HG03095 (cell line): ENCODE data around the gene PIP4K2C.
A peak's percentile ranks its signal among the peaks of the same experiment; 100 is the strongest.
"Not testable (repeated sequence)": the region's sequence is repeated elsewhere in the genome, so short reads cannot be mapped to it uniquely, and the experiment has no call there.

Experiments used
- ATAC-seq: cut with Tn5 transposase; IDR thresholded peaks from one replicate; pipeline ENCODE4 v1.9.1; 2021; ENCODE audit warnings: moderate library complexity; ENCODE audit not compliant: unreplicated experiment

Gene PIP4K2C

GRCh38 chr12:57609101-57609780, 18.2 kb downstream of the PIP4K2C start:
- ATAC-seq: no peak

GRCh38 chr12:57609781-57610553, 19.0 kb downstream of the PIP4K2C start:
- ATAC-seq: no peak

GRCh38 chr12:57610554-57611107, 19.6 kb downstream of the PIP4K2C start:
- no peak for ATAC-seq

- peak; percentile 47 for ATAC-seq
These were observed 20.3 kb downstream of the PIP4K2C start, which contains the start of gene ARHGEF25 for GRCh38 chr12:57611108-57611826. TSS of gene ARHGEF25 (plus strand) at chr12:57611435. CDS start at chr12:57611895, 460 bp downstream.

GRCh38 chr12:57611827-57612710, 21.1 kb downstream of the PIP4K2C start:
- ATAC-seq: no peak

- ATAC-seq: no peak
These were observed 21.9 kb downstream of the PIP4K2C start for GRCh38 chr12:57612711-57613426.

GRCh38 chr12:57613427-57614109, 22.6 kb downstream of the PIP4K2C start:
- no peak for ATAC-seq

- peak; percentile 48 for ATAC-seq
These were observed 23.4 kb downstream of the PIP4K2C start for GRCh38 chr12:57614178-57614947.

GRCh38 chr12:57614948-57615500, 24.0 kb downstream of the PIP4K2C start:
- ATAC-seq: no peak

GRCh38 chr12:57615637-57616036, 24.6 kb downstream of the PIP4K2C start:
- no peak for ATAC-seq

GRCh38 chr12:57616383-57617101, 25.6 kb downstream of the PIP4K2C start:
- ATAC-seq: no peak

GRCh38 chr12:57617942-57618341, 26.9 kb downstream of the PIP4K2C start:
- ATAC-seq: no peak

GRCh38 chr12:57618431-57618830, 27.4 kb downstream of the PIP4K2C start:
- not testable (repeated sequence) for ATAC-seq

- no peak for ATAC-seq
These were observed 28.0 kb downstream of the PIP4K2C start for GRCh38 chr12:57618966-57619433.

GRCh38 chr12:57619434-57620244, 28.6 kb downstream of the PIP4K2C start:
- ATAC-seq: no peak

- ATAC-seq: no peak
These were observed 29.4 kb downstream of the PIP4K2C start for GRCh38 chr12:57620245-57620935.
